ENCODE data around the gene CNNM2.

The CNNM2 gene

GRCh38 chr10:102904346-102904745 lies 13.7 kb upstream of the CNNM2 start:
- TF ChIP-seq EZH2 (IDR thresholded peaks at IDR 0.05; ENCODE audit: borderline replicate concordance, low read length), result no peak
- TF ChIP-seq, protein P1, sequence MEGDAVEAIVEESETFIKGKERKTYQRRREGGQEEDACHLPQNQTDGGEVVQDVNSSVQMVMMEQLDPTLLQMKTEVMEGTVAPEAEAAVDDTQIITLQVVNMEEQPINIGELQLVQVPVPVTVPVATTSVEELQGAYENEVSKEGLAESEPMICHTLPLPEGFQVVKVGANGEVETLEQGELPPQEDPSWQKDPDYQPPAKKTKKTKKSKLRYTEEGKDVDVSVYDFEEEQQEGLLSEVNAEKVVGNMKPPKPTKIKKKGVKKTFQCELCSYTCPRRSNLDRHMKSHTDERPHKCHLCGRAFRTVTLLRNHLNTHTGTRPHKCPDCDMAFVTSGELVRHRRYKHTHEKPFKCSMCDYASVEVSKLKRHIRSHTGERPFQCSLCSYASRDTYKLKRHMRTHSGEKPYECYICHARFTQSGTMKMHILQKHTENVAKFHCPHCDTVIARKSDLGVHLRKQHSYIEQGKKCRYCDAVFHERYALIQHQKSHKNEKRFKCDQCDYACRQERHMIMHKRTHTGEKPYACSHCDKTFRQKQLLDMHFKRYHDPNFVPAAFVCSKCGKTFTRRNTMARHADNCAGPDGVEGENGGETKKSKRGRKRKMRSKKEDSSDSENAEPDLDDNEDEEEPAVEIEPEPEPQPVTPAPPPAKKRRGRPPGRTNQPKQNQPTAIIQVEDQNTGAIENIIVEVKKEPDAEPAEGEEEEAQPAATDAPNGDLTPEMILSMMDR (IDR thresholded peaks at IDR 0.05; ENCODE audit: low read length), result no peak
- no peak overlapping the region for H2AFZ ChIP-seq (ENCODE audit: low read length)
- H3K79me2 ChIP-seq (ENCODE audit: insufficient read depth, low read length), result no peaks in the 10 kb centered on the region
- no peaks in the 10 kb centered on the region for H4K20me1 ChIP-seq (ENCODE audit: insufficient read depth, low read length)
- no peak overlapping the region for H3K9ac ChIP-seq (ENCODE audit: low read length)
- no peaks in the 10 kb centered on the region for H3K36me3 ChIP-seq (ENCODE audit: insufficient read depth, low read length)
- no peak overlapping the region for H3K4me2 ChIP-seq (ENCODE audit: low read length)
- H3K27me3 ChIP-seq (ENCODE audit: insufficient read depth, low read length), result no peaks in the 10 kb centered on the region
- H3K9me3 ChIP-seq (ENCODE audit: low read length), result no peaks in the 10 kb centered on the region
- no peak overlapping the region for H3K27ac ChIP-seq (ENCODE audit: low read depth, low read length, poor library complexity, severe bottlenecking)
- H3K4me3 ChIP-seq (ENCODE audit: low read depth, low read length, poor library complexity, severe bottlenecking), result no peak overlapping the region
- H3K4me1 ChIP-seq (ENCODE audit: insufficient read depth, low read length, severe bottlenecking), result no peaks in the 10 kb centered on the region
- H3K9me2 ChIP-seq (ENCODE audit: low read depth, low read length), result no peaks in the 10 kb centered on the region
- H3F3A ChIP-seq (ENCODE audit: insufficient read depth, low read length), result no peaks in the 10 kb centered on the region

DNA sequence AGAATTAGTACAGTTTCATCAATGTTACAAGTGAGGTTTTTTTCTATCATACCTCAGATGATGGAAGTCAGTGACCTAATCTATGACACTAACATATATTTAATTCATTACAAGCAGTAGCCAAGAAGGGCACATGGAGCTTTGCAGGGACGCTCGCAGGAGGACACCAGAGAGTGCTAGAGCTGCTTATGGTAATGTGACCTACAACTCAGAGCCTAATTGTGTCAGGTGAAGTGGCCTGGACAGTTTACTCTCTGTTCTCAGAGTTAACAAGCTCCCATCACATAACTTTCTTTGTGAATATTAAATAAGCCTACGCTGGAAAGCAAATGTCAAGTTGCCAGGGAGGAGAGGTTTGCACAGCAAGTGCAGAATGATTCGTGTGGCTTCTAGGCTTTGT lies 11.6 kb upstream of the CNNM2 start:
- no peak overlapping the region for H3K9ac ChIP-seq (ENCODE audit: low read length)
- TF ChIP-seq EZH2 (IDR thresholded peaks at IDR 0.05; ENCODE audit: borderline replicate concordance, low read length), result no peak
- TF ChIP-seq, protein P1 (IDR thresholded peaks at IDR 0.05; ENCODE audit: low read length), result no peak
- no peak overlapping the region for H3K4me2 ChIP-seq (ENCODE audit: low read length)
- H3K9me2 ChIP-seq (ENCODE audit: low read depth, low read length), result no peaks in the 10 kb centered on the region
- H3F3A ChIP-seq (ENCODE audit: insufficient read depth, low read length), result no peaks in the 10 kb centered on the region
- no peaks in the 10 kb centered on the region for H3K36me3 ChIP-seq (ENCODE audit: insufficient read depth, low read length)
- no peaks in the 10 kb centered on the region for H3K79me2 ChIP-seq (ENCODE audit: insufficient read depth, low read length)
- H3K4me3 ChIP-seq (ENCODE audit: low read depth, low read length, poor library complexity, severe bottlenecking), result no peak overlapping the region
- no peaks in the 10 kb centered on the region for H3K9me3 ChIP-seq (ENCODE audit: low read length)
- no peaks in the 10 kb centered on the region for H3K27me3 ChIP-seq (ENCODE audit: insufficient read depth, low read length)
- no peak overlapping the region for H2AFZ ChIP-seq (ENCODE audit: low read length)
- H3K4me1 ChIP-seq (ENCODE audit: insufficient read depth, low read length, severe bottlenecking), result no peaks in the 10 kb centered on the region
- H4K20me1 ChIP-seq (ENCODE audit: insufficient read depth, low read length), result no peaks in the 10 kb centered on the region
- no peak overlapping the region for H3K27ac ChIP-seq (ENCODE audit: low read depth, low read length, poor library complexity, severe bottlenecking)

DNA sequence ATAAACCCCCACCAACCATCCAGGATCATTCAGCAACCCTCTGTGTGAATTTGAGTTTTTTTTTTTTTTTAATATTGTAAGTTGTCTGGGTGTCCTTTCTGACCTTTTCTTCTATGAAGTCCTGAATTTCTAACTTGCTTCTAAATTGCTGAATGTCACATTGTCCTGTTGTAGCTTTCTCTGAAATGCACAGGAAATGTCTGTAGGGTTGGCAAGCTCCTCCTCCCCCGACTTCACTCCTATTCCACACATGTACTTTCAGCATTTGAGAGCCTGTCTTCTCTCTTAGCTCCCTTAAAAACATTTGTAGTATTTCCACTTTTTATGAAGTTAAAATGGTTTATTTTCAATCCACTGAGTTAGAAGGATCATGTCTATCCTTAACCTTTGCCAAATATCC lies 3.3 kb upstream of the CNNM2 start:
- no peaks in the 10 kb centered on the region for H3K79me2 ChIP-seq (ENCODE audit: insufficient read depth, low read length)
- no peaks in the 10 kb centered on the region for H3F3A ChIP-seq (ENCODE audit: insufficient read depth, low read length)
- H3K4me1 ChIP-seq (ENCODE audit: insufficient read depth, low read length, severe bottlenecking), result peaks cover 18% of the 10 kb centered on the region
- no peak overlapping the region for H3K4me2 ChIP-seq (ENCODE audit: low read length)
- no peaks in the 10 kb centered on the region for H3K9me3 ChIP-seq (ENCODE audit: low read length)
- no peak overlapping the region for H2AFZ ChIP-seq (ENCODE audit: low read length)
- H3K36me3 ChIP-seq (ENCODE audit: insufficient read depth, low read length), result no peaks in the 10 kb centered on the region
- H4K20me1 ChIP-seq (ENCODE audit: insufficient read depth, low read length), result no peaks in the 10 kb centered on the region
- H3K27ac ChIP-seq (ENCODE audit: low read depth, low read length, poor library complexity, severe bottlenecking), result no peak overlapping the region
- H3K27me3 ChIP-seq (ENCODE audit: insufficient read depth, low read length), result no peaks in the 10 kb centered on the region
- H3K9ac ChIP-seq (ENCODE audit: low read length), result no peak overlapping the region
- H3K9me2 ChIP-seq (ENCODE audit: low read depth, low read length), result no peaks in the 10 kb centered on the region
- TF ChIP-seq, protein P1 (IDR thresholded peaks at IDR 0.05; ENCODE audit: low read length), result no peak
- TF ChIP-seq EZH2 (IDR thresholded peaks at IDR 0.05; ENCODE audit: borderline replicate concordance, low read length), result no peak
- H3K4me3 ChIP-seq (ENCODE audit: low read depth, low read length, poor library complexity, severe bottlenecking), result no peak overlapping the region
